NCI-H446 treated with DMSO at 0.1 percent for 48 hours (cell line): Measurements from ENCODE around the gene KLHDC2.
A peak's percentile ranks its signal among the peaks of the same experiment; 100 is the strongest.
"Not testable (repeated sequence)": the region's sequence is repeated elsewhere in the genome, so short reads cannot be mapped to it uniquely, and the experiment has no call there.

Source experiments
- DNase-seq: peaks from one replicate; lab custom pipeline; 2025; lab: John Stamatoyannopoulos, UW

Gene KLHDC2

GRCh38 chr14:49767571-49768300, at the start of gene KLHDC2:
TSS of gene KLHDC2 (plus strand) at chr14:49768153. CDS start at chr14:49768469, 316 bp downstream.
- DNase-seq = peak; percentile 75

- no peak for DNase-seq
Observed at GRCh38 chr14:49720744-49721143, 47.2 kb upstream of the KLHDC2 start.

GRCh38 chr14:49721733-49722435, 46.1 kb upstream of the KLHDC2 start:
- not testable (repeated sequence) for DNase-seq

GRCh38 chr14:49727171-49727570, 40.8 kb upstream of the KLHDC2 start:
- no peak for DNase-seq

GRCh38 chr14:49732896-49733295, 35.1 kb upstream of the KLHDC2 start:
- no peak for DNase-seq

- no peak for DNase-seq
Observed at GRCh38 chr14:49733836-49734235, 34.1 kb upstream of the KLHDC2 start.

- not testable (repeated sequence) for DNase-seq
Observed at GRCh38 chr14:49735669-49736068, 32.3 kb upstream of the KLHDC2 start.

- no peak for DNase-seq
Observed at GRCh38 chr14:49745191-49745590, 22.8 kb upstream of the KLHDC2 start.

- DNase-seq = not testable (repeated sequence)
Observed at GRCh38 chr14:49746476-49746875, 21.5 kb upstream of the KLHDC2 start.

GRCh38 chr14:49754570-49755097, 13.3 kb upstream of the KLHDC2 start:
- no peak for DNase-seq

- DNase-seq = no peak
Observed at GRCh38 chr14:49755378-49755777, 12.6 kb upstream of the KLHDC2 start.

GRCh38 chr14:49761839-49762551, 6.0 kb upstream of the KLHDC2 start:
- DNase-seq = no peak

- DNase-seq = no peak
Observed at GRCh38 chr14:49766839-49767238, 1.1 kb upstream of the KLHDC2 start.

- DNase-seq = no peak
Observed at GRCh38 chr14:49767270-49767570, 733 bp upstream of the KLHDC2 start.

- no peak for DNase-seq
Observed at GRCh38 chr14:49768301-49769121, 558 bp downstream of the KLHDC2 start.

- DNase-seq = no peak
Observed at GRCh38 chr14:49769171-49769570, 1.2 kb downstream of the KLHDC2 start.

- no peak for DNase-seq
Observed at GRCh38 chr14:49769581-49770211, 1.7 kb downstream of the KLHDC2 start.

- DNase-seq = no peak
Observed at GRCh38 chr14:49770212-49770817, 2.4 kb downstream of the KLHDC2 start.

GRCh38 chr14:49771691-49772090, 3.7 kb downstream of the KLHDC2 start:
- not testable (repeated sequence) for DNase-seq

- DNase-seq = no peak
Observed at GRCh38 chr14:49774106-49774505, 6.2 kb downstream of the KLHDC2 start.

GRCh38 chr14:49778421-49778820, 10.5 kb downstream of the KLHDC2 start:
- DNase-seq = no peak
